GM21529 (cell line): ENCODE measurements around the gene RPS3.
A peak's percentile ranks its signal among the peaks of the same experiment; 100 is the strongest.
"Not testable (repeated sequence)": the region's sequence is repeated elsewhere in the genome, so short reads cannot be mapped to it uniquely, and the experiment has no call there.

ENCODE experiments used
- ATAC-seq: cut with Tn5 transposase; IDR thresholded peaks from one replicate; pipeline ENCODE4 v1.9.1; 2021; ENCODE audit not compliant: unreplicated experiment

RPS3 gene

DNA sequence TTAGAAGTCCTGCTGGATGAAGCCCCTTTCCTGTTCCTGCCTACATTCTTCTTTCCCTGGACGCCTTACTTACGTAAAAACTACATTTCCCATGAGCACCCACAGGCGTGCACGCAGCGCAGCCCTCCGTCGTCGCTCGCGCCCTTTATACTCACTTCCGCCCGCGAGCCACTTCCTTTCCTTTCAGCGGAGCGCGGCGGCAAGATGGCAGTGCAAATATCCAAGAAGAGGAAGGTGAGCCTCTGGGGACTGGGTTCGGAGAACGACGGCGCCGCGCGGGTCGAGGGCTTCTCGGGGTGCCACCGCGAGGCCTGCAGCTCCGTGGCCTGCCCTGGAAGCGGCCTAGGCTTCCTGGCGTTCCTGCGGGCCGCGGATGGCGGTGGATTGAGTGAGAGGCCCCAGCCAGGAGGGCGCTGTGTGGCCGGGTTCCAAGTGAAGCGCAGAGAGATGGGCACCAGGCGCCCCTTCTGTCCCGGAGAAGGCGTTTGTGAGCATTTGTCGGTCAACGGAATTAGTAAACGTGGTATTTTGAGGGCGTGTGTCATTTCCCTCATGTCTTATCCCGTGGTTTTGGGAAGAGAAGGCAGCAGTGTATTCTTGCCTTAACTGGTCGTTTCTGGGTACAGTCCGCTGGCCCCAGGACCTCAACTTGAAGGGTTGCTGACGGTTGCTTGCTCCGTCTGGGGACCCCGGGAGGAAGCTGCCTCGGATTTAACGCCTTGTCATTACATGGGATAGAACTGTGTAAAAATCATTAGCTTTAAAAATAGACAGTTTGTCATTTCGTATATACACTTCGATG is at the start of gene RPS3:
TSS of gene RPS3 (plus strand) at position 175 of the 802 bp plus-strand sequence. CDS start at position 205, 30 bp downstream.
- ATAC-seq: peak; percentile 90

DNA sequence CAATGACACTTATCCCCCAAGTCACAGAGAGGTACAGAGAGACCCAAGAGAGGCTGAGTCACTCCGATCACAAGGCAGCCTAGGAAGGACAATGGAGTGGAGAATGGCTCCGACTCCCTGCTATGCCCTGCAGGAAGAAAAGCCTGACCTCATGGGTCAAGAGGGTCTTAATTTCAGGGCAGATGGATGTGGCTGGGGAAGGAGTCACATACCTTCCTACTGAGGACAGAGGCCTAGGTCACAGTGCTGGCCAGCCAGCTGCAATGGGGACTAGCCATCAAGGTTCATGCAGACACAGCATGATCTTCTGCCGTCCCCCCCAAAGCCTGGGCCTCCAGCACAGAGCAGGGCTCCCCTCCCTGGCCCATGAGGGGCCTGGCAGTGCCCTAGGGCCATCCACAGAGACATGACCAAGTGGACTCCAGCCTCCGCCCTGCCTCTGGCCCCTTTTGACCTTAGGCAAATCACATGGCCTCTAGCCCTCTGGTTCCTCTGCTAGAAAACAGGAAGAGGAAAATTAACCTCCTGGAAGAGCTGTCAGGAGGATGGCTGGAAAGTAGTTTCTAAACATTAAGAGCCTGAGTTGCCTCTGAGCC is 49.7 kb upstream of the RPS3 start:
- no peak for ATAC-seq

DNA sequence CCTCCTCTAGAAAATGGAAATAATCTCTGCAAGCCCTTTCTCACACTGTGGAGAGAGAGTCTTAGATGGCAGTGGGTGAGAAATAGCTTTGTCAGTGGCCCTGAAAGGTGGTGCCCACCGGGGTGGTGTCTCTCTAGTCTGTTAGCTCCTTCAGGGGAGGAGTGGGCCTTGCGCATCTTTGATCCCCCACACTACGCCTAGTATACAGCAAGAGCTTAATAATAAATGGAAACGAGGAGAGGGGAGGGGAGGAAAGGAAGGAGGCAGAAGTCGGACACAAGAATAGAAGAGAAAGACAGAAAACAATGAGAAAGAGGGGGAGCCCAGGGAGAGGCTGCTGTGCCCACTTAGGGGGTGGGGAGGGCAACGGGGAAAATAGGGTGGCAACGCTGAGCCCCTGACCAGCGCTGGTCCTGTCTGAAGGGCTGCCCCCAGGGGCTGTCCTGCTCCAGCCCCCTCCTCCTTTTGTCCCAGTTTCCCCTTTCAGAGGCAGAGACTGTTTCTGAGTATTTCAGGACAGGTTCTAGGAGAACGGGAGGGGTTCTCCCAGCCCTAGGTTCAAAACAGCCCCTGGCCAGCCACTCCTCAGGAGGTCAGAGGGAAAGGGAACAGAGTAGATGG is 49.1 kb upstream of the RPS3 start:
- no peak for ATAC-seq

DNA sequence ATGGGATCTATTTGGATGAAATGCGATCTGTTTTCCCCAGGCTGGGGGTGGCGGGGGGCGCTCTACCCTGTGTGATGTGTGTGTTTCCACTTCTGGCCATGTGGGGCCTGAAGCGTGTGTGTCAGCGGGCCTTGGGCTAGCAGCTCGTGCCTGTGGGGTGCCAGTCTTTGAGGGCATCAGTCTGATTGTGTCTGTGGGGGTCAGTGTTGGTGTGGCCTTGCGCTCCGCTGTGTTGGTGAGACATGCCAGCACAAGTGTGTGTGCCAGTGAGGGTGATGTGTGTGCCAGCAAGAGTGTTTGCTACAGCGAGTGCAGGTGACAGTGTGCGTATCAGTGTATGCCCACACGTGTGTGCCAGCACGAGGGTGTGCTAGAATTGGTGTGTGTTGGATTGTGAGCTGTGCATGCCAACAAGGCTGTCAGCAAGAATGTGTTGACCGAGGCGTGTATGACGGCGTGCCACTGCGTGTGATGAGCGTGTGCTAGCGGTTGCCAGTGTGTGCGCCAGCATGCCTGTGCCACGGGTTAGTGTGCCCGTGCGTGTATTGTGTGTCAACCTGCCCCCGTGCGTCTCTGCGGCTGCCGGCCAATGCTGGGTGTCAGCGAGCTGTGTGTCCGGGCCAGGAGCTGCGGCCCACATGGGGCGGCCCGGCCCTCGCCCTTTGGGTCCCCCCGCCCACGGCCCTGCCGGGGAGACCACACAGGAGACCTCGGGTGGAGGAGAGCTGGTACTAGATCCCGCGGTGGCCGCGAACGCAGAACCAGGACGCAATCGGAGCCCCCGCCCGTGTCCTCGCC is 48.4 kb upstream of the RPS3 start:
- no peak for ATAC-seq

DNA sequence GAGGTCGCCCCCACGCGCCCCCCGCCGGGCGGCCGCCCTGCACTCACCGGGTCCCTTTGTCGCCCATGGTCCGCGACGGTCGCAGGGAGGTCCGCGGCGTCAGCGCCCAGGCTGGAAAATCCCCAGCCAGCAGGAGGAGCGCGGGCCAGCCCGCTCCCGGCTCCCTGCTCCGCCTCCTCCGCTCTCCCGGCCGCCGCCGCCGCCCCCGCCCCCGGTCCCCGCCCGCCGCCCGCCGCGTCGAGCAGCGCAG is 47.9 kb upstream of the RPS3 start, which contains the start of gene ARRB1:
TSS of gene ARRB1 (minus strand) at position 121 of the 250 bp plus-strand sequence. CDS start at position 67, 54 bp downstream.
- ATAC-seq: no peak

DNA sequence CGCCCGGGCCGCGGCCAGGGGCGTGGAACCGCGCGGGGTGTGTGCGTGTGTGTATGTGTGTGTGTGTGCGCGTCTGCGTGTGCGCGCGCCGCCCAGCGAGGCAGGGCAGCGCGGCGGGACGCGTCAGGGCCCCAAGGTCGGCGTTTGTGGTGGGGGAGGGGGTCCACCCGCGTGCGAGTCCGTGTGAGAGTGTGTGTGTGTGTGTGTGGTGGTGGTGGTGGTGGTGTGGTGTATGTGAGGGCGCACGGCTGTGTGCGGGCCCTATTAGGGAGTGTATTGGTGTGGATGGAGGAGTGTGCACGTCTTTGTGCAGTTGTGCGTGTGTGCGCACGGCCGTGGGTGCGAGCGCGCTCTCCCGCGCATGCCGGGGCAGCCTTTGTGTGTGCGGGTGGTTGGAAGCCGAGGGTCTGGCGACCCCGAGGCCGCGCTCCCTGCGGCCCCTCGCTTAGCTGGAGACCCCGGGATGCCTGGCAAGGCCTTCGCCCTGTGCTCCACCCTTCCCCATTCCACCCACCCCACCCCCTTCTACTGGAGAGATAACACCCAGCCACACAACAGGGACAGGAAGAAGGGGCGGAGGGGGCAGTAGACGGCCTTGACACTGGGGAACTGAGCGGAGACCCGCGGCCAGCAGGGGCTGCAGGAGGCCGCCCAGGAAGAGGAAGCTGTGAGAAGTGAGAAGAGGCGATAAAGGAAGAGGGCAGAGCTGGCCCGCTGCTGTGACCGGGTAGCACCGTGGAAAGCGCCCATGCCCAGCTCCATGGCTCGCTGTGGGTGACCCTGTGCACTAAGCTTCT is 47.3 kb upstream of the RPS3 start:
- ATAC-seq: no peak

DNA sequence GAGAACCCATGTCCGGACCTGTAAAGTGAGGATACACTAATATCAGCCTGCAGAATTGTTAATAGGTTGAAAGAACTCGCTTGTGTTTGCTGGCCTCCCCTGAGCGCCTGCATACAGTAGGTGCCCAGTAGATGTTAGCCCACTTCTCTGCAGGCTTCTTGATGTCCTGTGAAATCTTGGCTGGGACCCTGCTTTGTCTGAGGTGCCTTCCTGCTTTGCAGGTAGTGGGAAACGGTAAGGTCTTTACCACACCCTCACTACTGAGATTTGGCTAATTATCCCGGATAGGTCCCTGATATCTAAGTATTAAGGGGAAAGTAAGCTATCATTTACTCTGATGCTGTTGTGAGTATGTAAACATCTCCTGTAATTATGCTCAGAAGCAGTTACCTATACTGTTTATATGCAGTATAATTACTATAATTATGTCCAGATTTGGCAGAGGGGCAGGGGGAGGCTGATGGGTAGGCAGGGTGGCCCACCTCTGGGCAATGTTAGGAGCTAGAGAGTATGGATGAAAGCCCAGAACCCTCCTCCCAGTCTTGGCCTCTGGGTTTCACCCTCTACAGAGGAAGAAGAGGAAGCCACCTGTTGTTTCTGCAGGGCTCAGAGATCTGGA is 46.6 kb upstream of the RPS3 start:
- no peak for ATAC-seq

DNA sequence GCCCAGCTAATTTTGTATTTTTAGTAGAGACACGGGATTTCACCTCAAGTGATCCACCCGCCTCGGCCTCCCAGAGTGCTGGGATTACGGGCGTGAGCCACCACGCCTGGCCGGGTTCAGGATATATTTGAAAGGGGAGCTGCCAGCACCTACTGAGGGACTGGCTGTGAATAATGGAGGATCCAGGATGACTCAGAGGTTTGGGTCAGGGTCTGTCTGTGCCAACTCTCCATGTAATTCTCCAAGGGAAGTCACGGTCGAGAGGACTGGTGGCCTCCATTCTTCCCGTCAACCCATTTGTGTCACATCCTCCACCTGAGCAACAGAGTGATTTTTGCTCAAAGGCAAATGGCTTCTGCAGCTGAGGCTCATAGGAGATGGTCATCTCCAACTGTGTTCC is 44.3 kb upstream of the RPS3 start:
- ATAC-seq: no peak

DNA sequence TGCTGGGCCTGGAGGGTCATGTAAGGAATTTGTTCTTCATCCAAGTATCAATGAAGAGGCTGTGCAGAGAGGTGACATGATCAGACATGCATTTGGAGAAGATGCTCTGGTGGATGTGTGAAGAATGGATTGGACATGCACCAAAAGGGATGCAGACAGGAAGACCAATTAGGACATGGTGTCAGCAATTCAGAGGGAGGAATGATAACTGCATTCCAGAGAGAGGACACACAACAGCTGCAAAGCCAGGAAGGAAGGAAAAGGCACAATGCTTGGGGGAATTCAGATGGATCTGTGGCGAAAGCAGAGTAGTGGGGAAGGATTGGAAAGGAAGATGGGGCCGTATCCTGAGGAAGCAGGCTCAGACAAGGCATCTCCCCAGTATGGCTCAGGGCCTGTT is 42.7 kb upstream of the RPS3 start:
- ATAC-seq: no peak

DNA sequence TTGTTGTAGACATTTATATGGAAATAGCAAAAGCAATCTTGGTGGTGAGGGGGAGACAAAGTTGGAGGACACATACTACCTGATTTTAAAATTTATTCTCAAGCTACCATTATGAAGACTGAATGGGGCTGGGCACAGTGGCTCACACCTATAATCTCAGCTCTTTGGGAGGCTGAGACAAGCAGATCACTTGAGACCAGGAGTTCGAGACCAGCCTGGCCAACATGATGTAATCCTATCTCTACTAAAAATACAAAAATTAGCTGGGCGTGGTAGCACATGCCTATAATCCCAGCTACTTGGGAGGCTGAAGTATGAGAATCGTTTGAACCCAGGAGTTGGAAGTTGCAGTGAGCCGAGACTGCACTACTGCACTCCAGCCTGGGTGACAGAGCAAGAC is 37.0 kb upstream of the RPS3 start:
- ATAC-seq: not testable (repeated sequence)

DNA sequence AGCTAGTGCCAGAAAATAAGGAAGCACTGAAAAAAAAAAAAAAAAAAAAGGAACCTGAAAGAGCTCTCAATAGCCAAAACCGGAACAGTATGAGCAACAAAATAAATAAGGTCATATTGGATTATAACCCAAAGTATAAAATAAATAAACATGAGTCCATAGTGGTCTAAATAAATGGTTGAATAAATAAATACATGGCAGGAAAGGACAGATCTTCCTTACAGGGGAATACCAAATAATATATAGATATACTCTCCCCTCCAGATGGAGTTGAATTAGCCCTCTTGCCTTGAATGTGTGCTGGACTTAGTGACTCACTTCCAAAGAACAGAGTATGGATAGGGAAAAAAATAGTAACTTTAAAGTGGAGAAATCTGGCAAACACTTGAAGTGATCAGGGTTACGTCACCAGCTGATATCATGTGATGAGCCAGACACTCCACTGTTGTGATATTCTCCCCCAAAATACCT is 33.6 kb upstream of the RPS3 start:
- no peak for ATAC-seq

DNA sequence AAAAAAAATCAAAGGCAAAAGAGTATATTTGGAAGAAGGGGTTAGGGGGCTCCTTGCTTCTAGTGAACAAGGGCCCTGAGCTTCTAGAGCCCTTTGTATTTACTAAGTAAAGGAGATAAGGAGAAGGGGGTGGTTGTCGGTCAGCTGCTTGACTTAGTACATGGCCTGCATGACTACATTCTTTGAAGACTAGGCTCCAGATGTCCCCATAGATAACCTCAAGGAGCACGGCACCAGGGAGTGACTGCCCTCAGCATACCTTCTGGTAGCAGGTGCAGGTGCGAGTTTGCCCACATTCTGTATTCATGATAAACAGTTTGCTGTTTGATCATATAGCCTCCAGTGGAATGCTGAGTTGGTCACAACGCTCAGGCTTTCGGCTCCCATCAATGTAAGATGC is 32.5 kb upstream of the RPS3 start:
- ATAC-seq: not testable (repeated sequence)

DNA sequence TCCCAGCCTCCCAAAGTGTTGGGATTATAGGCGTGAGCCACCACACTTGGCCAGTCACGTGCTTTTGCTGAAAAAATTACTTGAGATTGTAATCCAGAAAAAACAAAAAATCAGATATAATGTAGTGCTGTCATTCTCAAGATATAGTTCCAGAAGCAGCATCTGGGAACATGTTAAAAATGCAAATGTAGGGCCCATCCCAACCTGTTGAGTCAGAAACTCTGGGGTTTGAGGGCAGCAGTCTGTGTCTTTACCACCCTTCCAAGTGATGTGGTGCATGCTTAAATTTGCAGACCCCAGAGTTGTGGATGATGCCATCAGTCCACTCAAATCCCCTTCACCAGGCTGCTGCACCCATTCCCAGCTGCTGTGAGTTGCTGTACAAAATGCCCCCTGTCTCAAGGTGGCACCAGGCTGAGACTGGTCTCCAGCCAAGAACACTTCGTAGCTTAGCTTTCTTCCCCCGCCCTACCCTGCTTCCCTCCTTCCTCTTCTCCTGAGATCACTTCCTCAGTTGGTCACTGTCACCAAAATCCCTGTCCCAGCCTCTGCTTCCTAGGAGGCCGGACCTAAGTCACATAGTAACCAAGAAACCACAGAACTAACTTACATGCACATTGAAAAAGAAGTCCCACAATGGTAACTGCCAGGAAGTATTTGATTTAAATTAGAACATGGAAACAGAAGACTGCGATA is 29.6 kb upstream of the RPS3 start:
- ATAC-seq: no peak

DNA sequence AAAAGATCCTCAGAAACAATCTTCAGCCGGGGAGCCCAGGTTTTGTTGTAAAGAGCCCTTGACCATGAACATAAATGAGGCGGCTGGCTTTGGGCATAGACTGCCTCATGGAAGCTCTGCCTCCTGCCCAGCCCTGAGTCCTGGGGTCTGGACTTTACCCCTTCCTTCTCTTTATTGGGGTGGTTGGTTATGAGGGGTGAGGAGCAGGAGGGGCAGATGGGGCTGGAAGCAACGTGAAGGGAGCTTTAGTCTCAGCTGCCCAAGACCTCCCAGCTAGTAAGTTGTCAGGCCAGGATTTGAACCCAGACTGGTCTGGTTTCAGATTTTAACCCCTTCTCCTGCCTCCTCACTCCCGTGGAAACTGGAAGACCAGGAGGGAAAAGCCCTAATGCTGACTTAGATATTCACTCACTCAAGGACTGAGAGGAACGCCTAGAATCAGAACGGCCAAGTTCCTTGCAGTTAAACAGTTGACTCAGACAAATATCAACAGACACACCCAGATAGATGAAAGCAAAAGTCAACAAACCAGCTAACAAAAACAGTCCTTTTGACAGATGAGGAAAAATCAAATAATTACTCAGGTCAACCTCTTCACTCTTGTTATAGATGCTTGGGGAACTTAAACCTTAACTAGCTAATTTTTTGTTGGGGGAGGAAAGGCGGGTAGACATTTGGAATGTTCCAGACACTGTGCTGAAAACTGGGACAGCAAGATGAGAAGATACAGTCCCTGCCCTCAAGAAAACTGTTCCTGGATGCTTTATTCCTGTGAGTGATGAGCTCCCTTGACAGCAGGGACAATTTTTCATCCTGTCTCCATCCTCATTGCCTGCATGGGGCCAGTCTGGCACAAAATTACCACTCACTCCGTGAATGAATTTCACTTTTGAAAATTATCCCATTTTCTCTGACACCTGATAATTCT is 27.1 kb upstream of the RPS3 start:
- no peak for ATAC-seq

DNA sequence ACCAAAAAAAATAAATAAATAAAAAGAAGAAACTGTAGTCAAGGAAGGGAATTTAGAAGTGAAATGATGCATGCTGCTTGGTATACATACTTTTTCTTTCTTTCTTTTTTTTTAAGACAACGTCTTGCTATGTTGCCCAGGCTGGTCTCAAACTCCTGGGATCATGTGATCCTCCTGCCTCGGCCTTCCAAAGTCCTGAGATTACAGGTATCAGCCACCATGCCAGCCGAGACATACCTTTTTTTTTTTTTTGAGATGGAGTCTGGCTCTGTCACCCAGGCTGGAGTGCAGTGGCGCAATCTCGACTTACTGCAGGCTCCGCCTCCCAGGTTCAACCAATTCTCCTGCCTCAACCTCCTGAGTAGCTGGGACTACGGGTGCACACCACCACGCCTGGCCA is 26.1 kb upstream of the RPS3 start:
- no peak for ATAC-seq

DNA sequence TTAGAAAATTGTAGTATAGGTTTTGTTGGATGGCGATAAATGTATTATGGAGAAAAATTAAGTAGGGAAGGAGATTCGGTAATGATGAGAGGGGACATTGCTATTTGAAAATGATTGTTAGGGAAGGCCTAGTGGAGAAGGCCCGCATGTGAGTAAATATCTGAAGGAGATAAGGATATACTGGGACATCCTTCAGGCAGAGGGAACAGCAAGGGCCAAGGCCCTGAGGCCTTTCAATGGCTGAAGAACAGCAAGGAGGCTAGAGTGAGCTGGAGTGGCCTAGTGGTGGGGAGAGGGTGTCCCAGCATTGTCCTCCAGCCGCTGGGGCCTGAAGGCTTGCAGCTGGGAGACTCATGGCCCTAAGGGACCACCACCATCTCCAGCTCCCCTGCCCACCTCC is 24.7 kb upstream of the RPS3 start:
- ATAC-seq: no peak

DNA sequence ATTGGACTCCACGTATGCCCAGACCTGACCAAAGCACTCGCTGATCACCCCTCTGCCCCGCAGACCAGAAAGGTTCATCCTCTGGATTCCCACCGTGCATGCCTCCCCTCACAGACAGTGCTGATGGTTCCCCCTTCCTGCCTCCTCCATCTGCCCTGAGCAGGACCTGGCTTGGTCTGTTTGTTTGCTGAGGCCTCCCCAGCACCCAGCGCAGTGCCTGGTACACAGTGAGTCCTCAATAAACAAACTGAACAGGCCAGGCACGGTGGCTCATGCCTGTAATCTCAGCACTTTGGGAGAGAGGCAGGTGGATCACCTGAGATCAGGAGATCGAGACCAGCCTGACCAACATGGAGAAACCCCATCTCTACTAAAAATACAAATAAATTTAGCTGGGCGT is 23.7 kb upstream of the RPS3 start:
- no peak for ATAC-seq

DNA sequence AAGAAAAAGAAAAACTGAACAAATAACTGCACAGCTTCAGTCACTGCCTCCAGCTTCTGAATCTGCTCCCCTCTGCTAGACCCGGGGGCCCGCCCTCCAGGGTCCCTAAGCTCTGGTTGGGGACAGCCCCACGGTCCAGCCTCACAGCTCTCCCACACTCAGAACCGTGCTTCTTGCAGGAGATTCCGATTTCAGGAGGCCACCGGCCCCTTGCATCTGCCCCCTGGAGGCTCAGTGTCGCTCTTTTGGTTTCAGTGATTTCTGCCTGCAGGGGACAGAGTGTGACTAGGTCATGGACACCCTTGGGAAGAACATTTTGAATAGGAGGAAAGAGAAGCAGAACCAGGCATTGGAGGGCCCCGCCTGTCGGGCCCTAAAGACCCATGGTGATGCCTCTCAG is 23.1 kb upstream of the RPS3 start:
- ATAC-seq: no peak

DNA sequence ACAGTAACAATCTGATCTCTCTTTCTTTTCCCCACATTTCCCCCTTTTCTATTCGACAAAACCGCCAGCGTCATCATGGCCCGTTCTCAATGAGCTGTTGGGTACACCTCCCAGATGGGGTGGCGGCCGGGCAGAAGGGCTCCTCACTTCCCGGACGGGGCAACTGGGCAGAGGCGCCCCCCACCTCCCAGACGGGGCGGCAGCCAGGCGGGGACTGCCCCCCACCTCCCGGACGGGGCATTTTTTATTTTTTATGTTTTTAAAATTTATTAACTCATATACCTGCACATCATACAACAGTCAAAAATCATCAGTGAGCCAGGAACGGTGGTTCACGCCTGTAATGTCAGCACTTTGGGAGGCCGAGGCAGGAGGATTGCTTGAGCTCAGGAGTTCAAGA is 20.5 kb upstream of the RPS3 start:
- ATAC-seq: not testable (repeated sequence)
